HG03280 (cell line): ENCODE results near the gene GDF11.

Experiments
- ATAC-seq: cut with Tn5 transposase; IDR thresholded peaks from one replicate; pipeline ENCODE4 v1.9.1; 2021; ENCODE audit warnings: mild to moderate bottlenecking, moderate library complexity; ENCODE audit not compliant: unreplicated experiment

GDF11 gene

GRCh38 chr12:55777856-55778255 lies 34.9 kb downstream of the GDF11 start:
- ATAC-seq, result no peak

DNA sequence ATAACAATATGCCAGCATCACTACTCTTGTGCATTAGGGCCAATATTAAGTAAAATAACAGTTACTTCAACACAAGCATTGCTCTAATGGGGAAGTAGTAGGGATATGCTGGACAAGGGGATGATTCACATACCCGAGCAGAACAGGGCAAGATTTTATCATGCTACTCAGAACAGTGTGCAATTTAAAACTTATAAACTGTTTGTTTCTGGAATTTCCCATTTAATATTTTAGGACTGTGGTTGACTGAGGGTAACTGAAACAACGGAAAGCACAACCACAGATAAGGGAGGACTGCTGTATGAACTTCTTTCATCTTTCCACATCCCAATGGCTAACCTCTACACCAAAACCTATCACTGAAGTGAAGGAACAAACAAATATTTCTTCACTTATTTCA lies 37.8 kb downstream of the GDF11 start:
- ATAC-seq, result no peak

DNA sequence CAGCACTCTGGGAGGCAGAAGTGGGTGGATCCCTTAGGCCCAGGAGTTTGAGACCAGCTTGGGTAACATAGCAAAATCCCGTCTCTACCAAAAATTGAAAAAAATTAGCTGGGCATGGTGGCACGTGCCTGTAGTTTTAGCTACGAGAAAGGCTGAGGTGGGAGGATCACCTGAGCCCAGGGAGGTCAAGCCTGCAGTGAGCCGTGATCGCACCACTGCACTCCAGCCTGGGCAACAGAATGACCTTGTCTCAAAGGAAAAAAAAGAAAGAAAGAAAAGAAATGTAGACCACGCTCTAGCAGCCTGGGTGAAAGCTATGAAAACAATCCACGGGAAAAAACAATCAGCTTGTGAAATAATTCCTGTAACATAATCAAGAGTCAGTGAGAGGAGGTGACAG lies 45.6 kb downstream of the GDF11 start:
- no peak for ATAC-seq

- ATAC-seq, result no peak
These were observed 46.2 kb downstream of the GDF11 start for GRCh38 chr12:55789171-55789570.

DNA sequence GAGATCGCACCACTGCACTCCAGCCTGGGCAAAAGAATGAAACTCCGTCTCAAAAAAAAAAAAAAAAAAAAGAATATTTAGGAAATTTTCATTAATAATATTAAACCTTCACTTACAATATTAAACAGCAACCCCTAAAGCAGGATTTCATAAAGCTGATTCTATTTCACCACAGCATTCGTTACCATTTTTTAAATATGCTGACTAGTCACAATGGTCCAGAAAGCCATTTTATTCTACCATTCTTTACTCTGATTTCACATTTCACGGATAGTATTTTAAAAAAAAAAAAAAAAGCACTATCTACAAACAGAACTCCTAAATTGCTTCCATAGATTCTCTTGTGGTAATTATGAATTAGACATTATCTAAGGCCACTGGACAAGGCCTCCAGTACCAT lies 47.0 kb downstream of the GDF11 start:
- ATAC-seq, result no peak

DNA sequence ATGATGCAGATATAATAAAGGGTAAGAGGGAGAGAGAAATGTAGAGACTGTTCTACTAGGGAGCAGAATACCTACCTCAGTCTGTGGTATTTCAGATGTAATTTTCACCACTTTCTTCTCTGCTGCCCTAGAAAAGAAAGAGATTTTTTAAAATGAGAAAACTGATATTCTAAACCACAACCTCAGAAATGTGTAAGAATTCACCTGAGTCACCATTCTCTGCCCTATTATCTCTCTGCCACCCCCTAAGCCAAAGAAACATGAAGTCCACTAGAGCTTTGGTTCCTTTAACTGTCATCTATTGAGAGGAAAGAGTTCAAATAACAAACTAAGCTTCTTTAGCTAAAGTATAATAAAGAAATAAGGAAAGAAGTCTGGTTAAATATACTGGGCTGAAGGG lies 53.0 kb downstream of the GDF11 start:
- ATAC-seq, result no peak

DNA sequence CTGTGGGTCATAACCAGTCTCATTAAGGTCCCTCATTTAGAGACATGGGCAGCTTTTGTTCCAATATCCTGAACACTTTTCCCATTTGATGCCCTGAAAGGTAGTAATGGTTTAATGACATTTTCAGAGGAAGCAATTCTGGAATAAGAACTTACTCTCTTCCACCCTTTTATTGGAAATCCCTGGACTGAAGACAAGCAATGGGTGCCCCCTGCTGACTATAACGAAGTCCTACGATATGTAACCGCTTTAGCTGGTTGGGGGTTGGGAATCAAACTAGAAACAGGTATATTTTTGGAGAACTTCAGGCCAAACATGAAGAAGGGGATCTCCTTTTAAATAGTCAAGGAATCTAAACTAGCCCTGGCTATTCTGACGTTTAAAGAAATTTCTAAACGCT lies 54.1 kb downstream of the GDF11 start:
- no peak for ATAC-seq

DNA sequence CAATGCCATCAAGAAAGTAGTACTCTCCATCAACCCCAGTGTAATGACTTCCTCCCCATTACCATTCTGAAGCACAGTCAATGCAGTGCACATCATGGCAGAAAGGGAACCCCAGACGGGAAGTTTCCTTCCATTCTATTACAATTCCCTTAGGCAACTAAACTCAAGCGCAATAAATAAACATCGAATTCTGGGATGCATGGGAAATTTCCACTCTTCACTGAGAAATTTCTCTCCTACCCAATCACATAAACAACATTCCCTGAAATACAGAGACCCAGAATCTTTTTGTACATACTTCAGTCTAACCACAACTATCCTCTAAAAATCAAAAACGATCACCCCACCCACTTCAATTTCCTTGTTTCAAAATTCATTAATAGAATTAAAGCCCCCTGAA lies 54.6 kb downstream of the GDF11 start:
- ATAC-seq, result no peak
